Heart left ventricle (tissue), 16 donors: Measurements from ENCODE around the gene CDC42EP1. TPM values are rescaled to one million over a fixed set of nuclear protein-coding genes. Genes with fewer than 3 reads are reported as not detected.
"Not testable (repeated sequence)": the region's sequence is repeated elsewhere in the genome, so short reads cannot be mapped to it uniquely, and the experiment has no call there.

Source experiments
- ATAC-seq, 4 donors: fragments of 200-7000 bp; cut with Tn5 transposase; one replicate each; pipeline ENCODE4 v1.9.1; 2020 to 2022; ENCODE audit warnings: moderate library complexity in 4 of 4, mild to moderate bottlenecking in 3 of 4, moderate number of reproducible peaks in 1 of 4
- DNase-seq, 5 donors: peaks; one replicate each; pipeline ENCODE4 v3.0.0-alpha.2; 2020
- H3K27ac ChIP-seq, 12 donors: fragments of 200-600 bp; sonication (generic) in 4 of 12; one replicate each; pipeline versions ENCODE4 v1.5.0 to v1.8.0; 2016 to 2022; ENCODE audit warnings: mild to moderate bottlenecking in 2 of 12
- H3K27me3 ChIP-seq, 9 donors: fragments of 200-600 bp; sonication (generic) in 2 of 9; one replicate each; pipeline versions ENCODE4 v1.5.1 to v1.8.0; 2016 to 2022; ENCODE audit warnings: mild to moderate bottlenecking in 3 of 9
- H3K36me3 ChIP-seq, 9 donors: fragments of 200-600 bp; sonication (generic) in 2 of 9; one replicate each; pipeline versions ENCODE4 v1.5.0 to v1.8.0; 2018 to 2022; ENCODE audit warnings: mild to moderate bottlenecking in 2 of 9
- H3K4me1 ChIP-seq, 12 donors: fragments of 200-600 bp; sonication (generic) in 4 of 12; one replicate each; pipeline versions ENCODE4 v1.5.0 to v1.8.0; 2016 to 2022; ENCODE audit warnings: mild to moderate bottlenecking in 3 of 12
- H3K4me3 ChIP-seq, 12 donors: fragments of 200-600 bp; sonication (generic) in 4 of 12; one replicate each; pipeline versions ENCODE4 v1.5.0 to v1.8.0; 2017 to 2022; ENCODE audit warnings: mild to moderate bottlenecking in 9 of 12, moderate library complexity in 4 of 12
- H3K9me3 ChIP-seq, 12 donors: fragments of 200-600 bp; sonication (generic) in 4 of 12; one replicate each; pipeline versions ENCODE4 v1.5.0 to v1.8.0; 2016 to 2022; ENCODE audit warnings: mild to moderate bottlenecking in 1 of 12
- CTCF ChIP-seq, 12 donors: fragments of 200-600 bp; sonication (generic) in 4 of 12; IDR thresholded peaks; one replicate each; pipeline versions ENCODE4 v1.5.0 to v1.8.0; 2018 to 2022; ENCODE audit warnings: antibody characterized with exemption in 12 of 12, mild to moderate bottlenecking in 5 of 12
- POLR2A ChIP-seq, 2 donors: fragments of 450-650 bp; IDR thresholded peaks; one replicate each; pipeline ENCODE4 v1.6.1; 2017; ENCODE audit warnings: antibody characterized with exemption in 2 of 2, mild to moderate bottlenecking in 2 of 2, moderate library complexity in 2 of 2
- WGBS, 4 donors: extraction: QIAGEN DNeasy Blood & Tissue Kit in 2 of 4; methylation state at CpG; one replicate each; pipeline versions ENCODE4 v1.1.5 to v1.1.7; 2013 to 2018; 5-methylcytosine and 5-hydroxymethylcytosine counted together
- intact Hi-C, 10 donors: fragments of 100-400 bp; cut with DNase I; formaldehyde crosslinking; loops; one replicate each; pipeline versions ENCODE4 v1.11.1 to v1.14.2; 2022
- polyA plus RNA-seq, 2 donors: library from polyadenylated mRNA; stranded (reverse); fragments of 200-250 nt; gene quantifications; one replicate each; pipeline ENCODE4 v1.2.3, GENCODE V29; 2013
- total RNA-seq, 9 donors: library from RNA; depleted of rRNA in 2 of 9; stranded (reverse); fragments of >200 nt in 2 of 9; fragmentation: NEBNext Ultra II Directional in 3 of 9; extraction: Animal tissue kit (Norgen Biotek cat#: 25700) in 3 of 9; gene quantifications; one replicate each; pipeline versions ENCODE4 v1.1.0 to v1.2.4, GENCODE V29; 2016 to 2023
- donor health status: ischemic (EF 13 %, LVEDD 7.1; RV severe dilation, severe dysfunction).
- donor health status: healthy with polysubstance abuse.
- donor health status: DM: no; HTN: yes; CAD: no.
- donor health status: DM: no; HTN: no; CAD: no.
- donor health status: ischemic (EF 25% LVEDD 6.9; RV normal size, moderate dysfunction).
- donor health status: ischemic (EF 25% LVEDD 5.7; RV mildly dilated, moderate dysfunction).
- donor health status: healthy.
- donor health status: DM: yes; HTN: yes; CAD: no.
- donor health status: ischemic (EF 35%, LVEDD 5.7; RV mildly dilated, moderate dysfunction).
- donor health status: nonischemic (EF 11% LVEDD 7.7; RV severe dilation, severe dysfunction).
- donor health status: DM: yes; HTN: yes; CAD: no.
- donor health status: PGD.
- donor health status: ischemic (EF 29% LVEDD 5.4; RV normal size, mild dysfunction).
- donor health status: nonischemic (EF 23%, LVEDD 6.1; RV moderate dilation, normal function).

CDC42EP1 gene
- total and polyA plus RNA-seq, 11 donors = 10.4 to 34.9 (median 17.7) TPM

- 12 to 24% (median 15%) methylated on average over 20 to 26 of the region's 26 CpGs for WGBS, 4 donors
- no peaks in the 10 kb centered on the region for H3K27me3 ChIP-seq
- DNase-seq (peak in 2 of 5 donors; percentile 40 to 53), ATAC-seq (no peak)
- H3K4me3 ChIP-seq = peak overlapping the region; percentile 62 to 99 (median 82)
- intact Hi-C loops = loop anchor here in 1 of 10 donors (2.0 kb wide), 1 partner anchor 65 kb away; the partner anchor contains the start of gene LGALS1
- H3K9me3 ChIP-seq = no peaks in the 10 kb centered on the region
- peaks cover 0 to 54% (median 32%) of the 10 kb centered on the region in 12 donors for H3K4me1 ChIP-seq
- TF ChIP-seq CTCF (IDR thresholded peaks at IDR 0.05) (no peak), POLR2A (IDR thresholded peaks at IDR 0.05) (no peak)
- peak overlapping the region; percentile 88 to 98 (median 94) for H3K27ac ChIP-seq
- peaks cover 0 to 7% (median 4%) of the 10 kb centered on the region in 9 donors for H3K36me3 ChIP-seq
Observed at GRCh38 chr22:37609240-37610152, 49.2 kb downstream of the CDC42EP1 start.

DNA sequence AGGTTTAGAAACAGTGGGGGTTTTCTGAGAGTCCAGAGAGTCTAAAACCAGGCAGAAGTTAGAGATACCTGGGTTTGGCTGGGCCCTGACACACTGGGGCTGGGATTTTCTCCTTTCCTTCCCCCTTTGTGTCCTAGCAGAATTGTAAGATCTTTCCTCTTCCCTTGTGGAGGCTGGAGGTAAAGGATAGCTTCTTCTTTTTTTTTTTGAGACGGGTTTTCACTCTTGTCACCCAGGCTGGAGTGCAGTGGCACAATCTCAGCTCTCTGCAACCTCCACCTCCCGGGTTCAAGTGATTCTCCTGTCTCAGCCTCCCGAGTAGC lies 49.8 kb downstream of the CDC42EP1 start:
- DNase-seq, H3K27me3 ChIP-seq, ATAC-seq, H3K9me3 ChIP-seq, intact Hi-C loops: not testable (repeated sequence)
- H3K4me1 ChIP-seq = peaks cover 0 to 54% (median 32%) of the 10 kb centered on the region in 12 donors
- WGBS, 4 donors = 75 to 89% (median 85%) methylated on average over 3 of the region's 3 CpGs
- H3K4me3 ChIP-seq = peak overlapping the region in 9 of 12 donors; percentile 74 to 99 (median 88)
- peaks cover 0 to 13% (median 10%) of the 10 kb centered on the region in 9 donors for H3K36me3 ChIP-seq
- peak overlapping the region in 9 of 12 donors; percentile 91 to 98 (median 95) for H3K27ac ChIP-seq

GRCh38 chr22:37610480-37611129 lies 50.3 kb downstream of the CDC42EP1 start:
- intact Hi-C loops = no loop called here
- peak in 2 of 5 donors; percentile 47 to 49 for DNase-seq
- peaks cover 0 to 18% (median 13%) of the 10 kb centered on the region in 9 donors for H3K36me3 ChIP-seq
- H3K9me3 ChIP-seq = no peaks in the 10 kb centered on the region
- H3K4me1 ChIP-seq = peaks cover 0 to 54% (median 32%) of the 10 kb centered on the region in 12 donors
- ATAC-seq = no peak
- H3K4me3 ChIP-seq = peak overlapping the region in 2 of 12 donors; percentile 82 to 93
- peak overlapping the region in 6 of 12 donors; percentile 22 to 97 (median 95) for H3K27ac ChIP-seq
- H3K27me3 ChIP-seq = no peaks in the 10 kb centered on the region
- WGBS, 4 donors = 85 to 91% (median 87%) methylated on average over 15 of the region's 15 CpGs
- TF ChIP-seq POLR2A (IDR thresholded peaks at IDR 0.05) = no peak

- Histone ChIP-seq H3K4me1 (peaks cover 0 to 54% (median 32%) of the 10 kb centered on the region in 12 donors), H3K27ac (peak overlapping the region in 3 of 12 donors; percentile 19 to 94 (median 22))
Observed at GRCh38 chr22:37611207-37611606, 50.9 kb downstream of the CDC42EP1 start.

More at GRCh38 chr22:37611207-37611606, 50.9 kb downstream of the CDC42EP1 start:
- no peaks in the 10 kb centered on the region for H3K9me3 ChIP-seq
- TF ChIP-seq POLR2A (IDR thresholded peaks at IDR 0.05) (no peak), CTCF (IDR thresholded peaks at IDR 0.05) (no peak)
- WGBS, 4 donors = 60 to 74% (median 70%) methylated on average over 5 to 6 of the region's 6 CpGs
- ATAC-seq (no peak), DNase-seq (no peak)
- no peaks in the 10 kb centered on the region for H3K27me3 ChIP-seq
- no peak overlapping the region for H3K4me3 ChIP-seq
- intact Hi-C loops = no loop called here
- peaks cover 0 to 24% (median 18%) of the 10 kb centered on the region in 9 donors for H3K36me3 ChIP-seq
